GM18858 (cell line): ENCODE measurements around the gene XG.
"Not testable (repeated sequence)": the region's sequence is repeated elsewhere in the genome, so short reads cannot be mapped to it uniquely, and the experiment has no call there.

Experiments used
- ATAC-seq: cut with Tn5 transposase; IDR thresholded peaks from one replicate; pipeline ENCODE4 v1.9.1; 2021; ENCODE audit not compliant: unreplicated experiment

XG gene

DNA sequence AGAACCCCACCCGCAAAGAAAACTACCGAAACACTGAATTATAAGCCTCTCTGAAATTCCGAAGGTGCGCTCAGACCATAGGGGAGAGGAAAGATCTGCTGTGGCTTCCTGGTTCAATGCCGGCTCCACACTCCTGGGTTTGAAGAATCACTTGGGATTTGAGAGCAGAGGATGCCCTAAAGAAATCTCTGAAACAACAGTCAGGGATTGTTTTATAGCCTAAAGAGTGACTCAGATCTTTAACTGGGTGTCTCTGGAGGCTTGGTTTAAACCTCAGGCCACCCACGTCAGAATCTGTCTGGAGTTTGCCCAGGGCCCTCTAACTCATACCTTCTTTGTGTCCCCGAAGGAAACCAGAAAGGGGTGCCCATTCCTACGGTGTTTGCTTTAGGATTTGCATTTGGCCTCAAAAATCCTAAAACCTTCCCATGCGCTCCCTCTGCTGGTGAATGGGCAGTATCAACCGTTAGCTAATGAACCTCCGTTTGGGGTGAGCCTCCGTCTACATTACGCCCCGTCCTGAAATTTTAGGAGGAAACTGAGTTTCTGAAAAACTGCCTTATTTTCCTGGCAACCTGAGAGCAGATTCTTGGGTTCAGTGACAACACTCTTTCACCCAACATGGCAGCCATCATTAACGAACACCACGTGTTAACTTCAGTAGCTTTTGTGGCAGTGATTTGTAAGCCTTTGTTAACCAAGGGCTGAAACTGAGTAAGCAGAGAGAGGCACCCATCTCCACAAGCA lies 60.5 kb downstream of the XG start:
- ATAC-seq = not testable (repeated sequence)

GRCh38 chrX:2817036-2817435 lies 65.2 kb downstream of the XG start:
- ATAC-seq = no peak

- ATAC-seq = no peak
Observed at GRCh38 chrX:2819345-2820135, 67.7 kb downstream of the XG start.

DNA sequence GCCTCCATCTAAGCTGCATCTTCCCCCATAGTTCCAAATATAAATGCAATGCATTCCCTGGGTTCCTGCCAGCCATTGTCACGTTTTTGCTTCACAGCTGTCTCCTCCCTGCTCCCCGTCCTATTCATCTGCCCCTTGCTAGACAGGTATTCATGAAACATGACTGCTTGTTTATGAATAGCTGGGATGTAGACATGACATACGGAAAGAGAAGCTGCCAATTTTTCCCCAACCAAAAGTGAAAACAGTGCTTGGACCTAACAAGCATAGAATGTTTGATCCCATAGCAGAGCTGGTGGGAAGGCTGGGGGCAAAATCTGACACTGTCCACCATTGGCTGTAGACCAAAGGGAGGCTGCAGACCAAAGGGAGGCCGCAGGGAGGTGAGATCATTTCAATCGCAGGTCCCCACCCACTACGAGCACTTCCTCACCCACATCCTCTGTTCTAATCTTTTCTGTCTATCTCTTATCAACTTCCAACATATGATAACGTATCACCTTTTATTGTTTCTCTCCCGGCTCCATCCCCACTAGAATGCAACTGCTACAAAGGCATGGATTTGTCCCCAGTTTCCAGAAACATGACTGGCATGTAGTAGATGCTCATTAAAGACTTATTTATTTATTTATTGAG lies 68.4 kb downstream of the XG start:
- no peak for ATAC-seq

DNA sequence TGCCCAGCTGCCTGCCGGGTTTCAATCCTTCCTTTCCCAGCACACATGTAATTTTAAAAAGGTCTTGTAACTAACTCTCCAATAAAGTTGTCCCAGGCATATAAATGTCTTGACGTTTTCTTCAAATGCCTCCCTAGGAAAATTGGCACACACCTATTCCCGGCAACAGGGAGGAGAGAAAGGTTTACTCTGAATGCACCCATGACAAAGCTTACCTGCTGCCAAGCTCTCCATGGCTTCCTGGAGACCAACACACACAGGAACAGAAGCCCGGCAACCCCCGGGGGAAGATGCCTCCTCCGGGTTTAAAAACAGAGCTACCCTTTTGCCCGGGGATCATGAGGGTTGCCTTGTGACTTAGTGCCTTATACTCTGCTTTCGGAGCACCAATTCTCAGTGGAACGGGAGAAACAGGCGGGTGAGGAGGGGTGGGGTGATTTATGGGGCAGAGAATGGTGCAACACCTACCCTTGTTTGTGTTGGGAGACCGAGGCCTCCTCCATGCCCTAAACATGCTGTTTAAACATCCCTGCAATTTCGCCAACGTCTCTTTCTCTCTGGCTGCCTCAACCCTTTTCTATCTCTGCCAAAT lies 72.1 kb downstream of the XG start:
- ATAC-seq = no peak

DNA sequence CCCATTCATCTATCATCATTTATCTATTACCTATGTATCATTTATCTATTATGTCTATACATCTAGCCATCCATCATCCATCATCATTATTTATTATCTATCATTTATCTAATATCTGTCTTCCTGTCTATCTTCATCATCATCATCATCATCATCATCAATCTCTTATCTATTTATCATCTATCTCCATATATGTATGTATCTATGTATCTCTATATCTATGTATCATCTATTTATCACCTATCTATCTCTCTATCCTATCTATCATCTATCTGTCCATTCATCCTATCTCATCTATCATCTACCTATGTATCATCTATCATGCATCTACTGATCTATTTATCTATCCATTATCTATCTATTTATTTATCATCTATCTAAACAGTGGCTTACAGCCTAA lies 73.0 kb downstream of the XG start:
- no peak for ATAC-seq

GRCh38 chrX:2828344-2828958 lies 76.6 kb downstream of the XG start, which contains the start of gene GYG2:
Gene GYG2, plus strand, starts transcription at chrX:2828930. Its CDS starts 1,259 bp downstream, at chrX:2830189.
- ATAC-seq = no peak

GRCh38 chrX:2828959-2829411 lies 77.1 kb downstream of the XG start:
- ATAC-seq = no peak

DNA sequence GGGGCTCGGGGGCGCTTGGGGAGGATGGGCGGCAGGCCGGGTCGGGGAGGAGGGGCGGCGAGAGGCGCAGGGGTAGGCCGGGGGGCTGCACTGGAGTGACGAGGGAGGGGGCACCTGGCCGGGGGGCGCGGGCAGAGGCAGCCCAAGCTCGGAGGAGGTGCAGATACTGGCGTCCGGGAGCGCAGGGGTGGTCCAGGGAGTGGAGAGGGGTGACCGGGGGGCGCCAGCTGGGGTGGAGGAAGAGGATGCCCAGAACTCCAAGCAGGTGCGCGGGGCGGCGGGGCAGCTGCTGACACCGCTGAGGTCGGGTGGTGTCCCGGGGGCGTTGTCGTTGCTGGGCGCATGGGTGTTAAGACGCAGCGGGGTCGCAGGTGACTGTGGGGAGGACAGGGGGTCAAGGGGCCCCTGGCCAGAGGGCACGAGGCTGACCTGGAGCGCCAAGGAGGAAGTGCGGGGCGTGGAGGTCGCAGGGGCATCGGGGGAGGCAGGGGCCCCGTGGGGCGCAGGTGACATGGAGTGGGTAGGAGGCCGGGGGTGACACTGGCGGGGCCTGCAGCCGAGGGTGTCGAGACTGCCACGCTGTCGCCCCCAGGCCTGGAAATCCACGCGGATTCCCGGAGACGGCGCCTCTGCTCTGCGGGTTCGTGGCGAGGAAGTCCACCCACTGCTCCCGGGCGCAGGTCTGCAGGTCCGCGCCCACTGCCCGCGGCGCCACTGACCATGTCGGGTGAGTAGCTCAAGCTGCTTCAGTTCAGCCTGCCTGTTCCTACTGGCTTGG lies 77.8 kb downstream of the XG start:
- ATAC-seq = no peak

DNA sequence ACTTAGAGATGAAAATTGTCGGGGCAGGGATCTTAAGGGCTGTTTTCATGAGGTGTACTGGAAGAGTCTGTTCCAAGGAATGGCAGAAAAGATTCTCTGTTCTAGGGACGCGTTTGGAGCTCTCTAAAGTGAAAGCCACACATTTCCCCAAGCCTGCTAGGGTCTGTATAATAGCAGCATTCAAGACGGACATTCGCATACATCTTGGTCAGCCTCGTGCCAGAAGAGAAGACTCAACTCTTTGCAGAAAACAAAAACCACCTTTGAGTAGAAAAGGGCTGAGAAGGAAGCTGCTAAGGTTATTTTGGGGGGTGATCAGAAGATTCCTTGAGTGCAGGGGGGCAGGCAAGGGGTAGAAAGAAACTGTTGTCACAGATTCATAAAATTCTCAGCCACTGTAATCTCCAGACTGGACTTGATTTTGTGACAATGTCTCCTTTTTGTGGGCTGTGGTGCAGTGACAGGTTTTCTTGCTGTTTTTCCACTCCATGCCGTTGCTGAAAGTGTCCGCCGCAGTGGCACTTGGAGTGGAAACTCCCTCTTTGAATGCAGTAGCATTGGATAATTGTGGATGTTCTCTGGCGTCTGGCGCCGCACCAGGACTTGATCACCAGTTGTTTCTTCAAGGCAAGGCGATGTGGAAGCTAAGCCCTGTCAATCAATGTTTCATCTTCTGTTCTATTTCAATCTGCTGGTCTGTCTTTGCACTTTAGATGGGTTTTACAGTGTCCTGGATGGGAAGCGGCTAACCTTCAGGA lies 79.8 kb downstream of the XG start:
- ATAC-seq = no peak

DNA sequence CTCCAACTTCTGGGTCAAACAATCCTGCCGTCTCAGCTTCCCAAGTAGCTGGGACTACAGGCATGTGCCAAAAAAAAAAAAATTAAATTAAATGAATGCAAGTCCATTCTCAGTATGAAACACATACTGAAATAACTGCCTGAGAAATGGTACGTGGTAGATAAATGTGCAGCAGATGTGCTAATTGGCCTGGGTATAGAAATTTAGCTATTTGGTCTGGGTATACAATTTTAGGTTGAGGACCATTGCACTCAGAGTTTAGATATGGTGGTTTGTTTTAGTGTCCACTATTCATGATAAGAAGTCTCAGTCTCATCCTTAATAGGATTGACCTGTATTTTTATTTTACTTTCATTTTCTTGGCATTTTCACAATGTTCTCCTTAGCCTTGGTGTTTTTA lies 86.1 kb downstream of the XG start:
- no peak for ATAC-seq

DNA sequence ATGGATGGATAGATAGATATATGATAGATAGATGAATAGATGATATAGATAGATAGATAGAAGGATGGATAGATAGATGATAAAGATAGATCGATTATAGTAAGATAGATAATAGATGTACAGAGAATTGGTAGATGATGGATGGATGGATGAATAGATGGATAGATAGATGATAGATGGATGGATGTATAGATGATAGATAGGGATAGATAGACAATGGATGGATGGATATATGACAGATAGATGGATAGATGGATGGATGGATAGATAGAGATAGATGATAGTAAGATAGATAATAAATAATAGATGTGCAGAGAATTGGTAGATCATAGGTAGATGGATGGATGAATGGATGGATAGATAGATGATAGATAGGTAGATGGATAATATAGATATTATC lies 89.1 kb downstream of the XG start:
- ATAC-seq = no peak

DNA sequence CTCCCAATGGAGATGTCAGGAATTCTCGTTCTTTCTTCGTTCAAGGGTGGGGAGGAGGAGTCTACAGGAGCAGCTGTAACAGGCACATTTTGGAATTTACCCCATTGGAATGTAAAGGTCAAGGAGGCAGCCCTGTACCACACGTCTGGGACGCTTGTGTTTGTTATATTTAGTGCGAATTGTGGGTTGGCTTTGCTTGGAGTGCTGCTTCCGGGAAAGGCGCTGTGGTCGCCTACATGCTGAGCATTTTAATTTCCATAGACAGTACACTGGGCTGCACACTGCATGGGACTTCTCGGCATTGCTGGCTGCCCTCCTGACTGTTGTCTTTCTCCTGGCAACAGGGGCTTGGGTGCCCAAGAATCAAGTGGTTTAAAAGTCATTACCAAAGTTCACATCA lies 89.7 kb downstream of the XG start:
- no peak for ATAC-seq

DNA sequence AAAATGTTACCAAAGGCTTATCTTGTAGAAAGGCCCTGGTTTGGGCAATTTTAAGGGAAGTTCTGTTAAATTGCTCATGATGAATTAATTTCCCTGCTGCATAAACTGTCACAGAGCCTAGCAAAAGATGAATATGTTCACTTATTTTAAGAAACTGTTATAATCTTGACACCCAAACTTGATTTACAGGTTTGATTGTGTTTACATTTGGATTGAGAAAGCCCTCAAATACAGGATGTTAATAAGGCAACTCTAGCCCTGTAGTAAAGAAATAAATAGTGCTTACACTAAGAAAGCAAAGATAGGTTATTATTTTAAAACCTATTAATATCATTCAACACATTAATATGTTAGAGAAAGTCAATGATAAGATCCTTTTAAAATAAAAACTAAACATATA lies 95.2 kb downstream of the XG start:
- ATAC-seq = no peak

DNA sequence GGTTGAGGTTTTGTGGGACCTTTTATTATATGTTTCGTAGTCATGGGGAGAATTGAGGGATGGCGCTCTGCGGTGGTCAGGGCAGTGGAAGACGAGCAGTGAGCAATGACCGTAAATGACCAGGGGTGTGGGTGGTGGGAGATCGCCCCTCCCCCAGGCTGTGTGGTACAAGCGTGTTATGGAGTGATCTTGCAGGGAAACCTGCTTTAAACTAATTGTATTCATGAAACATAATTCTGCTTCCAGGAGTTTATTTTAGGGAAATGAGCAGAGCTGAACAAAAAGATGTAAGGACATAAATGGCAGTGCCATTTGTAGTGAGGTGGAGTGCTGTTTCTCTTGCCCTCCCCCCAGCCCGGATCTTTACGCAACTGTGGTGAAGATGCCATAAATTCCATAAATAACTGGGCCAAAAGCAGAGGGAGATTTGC lies 97.0 kb downstream of the XG start:
- ATAC-seq = no peak

- no peak for ATAC-seq
Observed at GRCh38 chrX:2854918-2855317, 103.1 kb downstream of the XG start.

DNA sequence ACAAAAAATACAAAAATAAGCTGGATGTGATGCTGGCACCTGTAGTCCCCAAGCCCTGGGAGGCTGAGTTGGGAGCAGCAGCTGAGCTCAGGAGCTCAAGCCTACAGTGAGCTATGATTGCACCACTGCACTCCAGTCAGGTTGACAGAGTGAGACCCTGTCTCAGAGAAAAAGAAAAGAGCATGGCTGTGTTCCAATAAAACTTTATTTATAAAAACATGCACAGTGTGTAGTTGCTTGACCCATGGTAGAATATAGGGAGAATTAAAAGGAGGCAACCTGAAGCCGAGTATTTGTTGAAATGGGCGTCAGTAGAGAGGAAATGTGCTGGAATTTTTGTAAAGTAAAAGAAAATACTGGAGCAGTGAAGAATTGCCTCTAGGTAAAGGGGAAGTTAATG lies 103.9 kb downstream of the XG start:
- ATAC-seq = no peak

- no peak for ATAC-seq
Observed at GRCh38 chrX:2857566-2857965, 105.7 kb downstream of the XG start.

DNA sequence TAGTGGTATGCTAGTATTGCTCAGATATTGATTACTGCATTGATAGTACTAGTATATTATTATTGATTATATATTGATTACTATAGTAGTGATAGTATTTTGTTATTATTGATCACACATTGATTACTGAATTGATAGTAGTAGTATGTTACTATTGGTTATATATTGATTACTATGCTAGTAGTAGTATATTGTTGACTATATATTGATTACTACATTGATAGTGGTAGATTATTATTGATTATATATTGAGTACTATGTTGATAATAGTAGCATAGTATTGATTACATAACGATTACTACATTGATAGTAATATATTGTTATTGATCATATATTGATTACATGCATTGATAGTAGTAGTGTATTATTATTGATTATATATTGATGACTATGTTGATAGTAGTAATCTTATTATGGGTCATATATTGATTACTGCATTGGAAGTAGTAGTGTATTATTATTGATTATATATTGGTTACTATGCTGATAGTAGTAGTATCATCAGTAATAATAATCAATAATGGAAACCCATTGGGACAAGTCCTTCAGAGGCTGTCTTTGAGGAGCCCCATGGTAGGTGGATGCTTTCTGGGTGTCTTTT lies 107.5 kb downstream of the XG start:
- ATAC-seq = no peak
